Mucosa of rectum (tissue), 2 donors: ENCODE data around the gene FHL3.

ENCODE experiments used
- H3K27ac ChIP-seq, 2 donors: one replicate each; pipeline ENCODE4 v1.7.0; 2013; ENCODE audit warnings: inconsistent platforms in 2 of 2, low read depth in 2 of 2, low read length in 2 of 2
- H3K27me3 ChIP-seq, 2 donors: one replicate each; pipeline ENCODE4 v1.7.0; 2013; ENCODE audit warnings: low read length in 2 of 2; ENCODE audit not compliant: control insufficient read depth in 2 of 2, insufficient read depth in 2 of 2
- H3K36me3 ChIP-seq, 2 donors: one replicate each; pipeline ENCODE4 v1.7.0; 2013; ENCODE audit warnings: low read length in 2 of 2; ENCODE audit not compliant: control insufficient read depth in 2 of 2, insufficient read depth in 2 of 2
- H3K4me1 ChIP-seq, 2 donors: one replicate each; pipeline ENCODE4 v1.7.0; 2013; ENCODE audit warnings: low read length in 2 of 2, mild to moderate bottlenecking in 1 of 2; ENCODE audit not compliant: control insufficient read depth in 2 of 2, insufficient read depth in 2 of 2
- H3K4me3 ChIP-seq, 2 donors: one replicate each; pipeline ENCODE4 v1.7.0; 2013; ENCODE audit warnings: low read length in 2 of 2
- H3K9ac ChIP-seq, 2 donors: one replicate each; pipeline ENCODE4 v1.7.0; 2013; ENCODE audit warnings: low read length in 2 of 2, low read depth in 1 of 2, mild to moderate bottlenecking in 1 of 2
- H3K9me3 ChIP-seq, 2 donors: one replicate each; pipeline ENCODE4 v1.7.0; 2013; ENCODE audit warnings: low read length in 2 of 2; ENCODE audit not compliant: control insufficient read depth in 2 of 2
- donor health status: healthy.
- donor health status: Normal muscosa, but diverticular disease.

The FHL3 gene

GRCh38 chr1:37952738-37953137 is 52.6 kb downstream of the FHL3 start:
- Histone ChIP-seq H3K4me3 (no peak overlapping the region), H3K9ac (no peak overlapping the region), H3K27ac (no peak overlapping the region), H3K36me3 (peaks cover 4 to 8% of the 10 kb centered on the region in 2 donors), H3K9me3 (no peaks in the 10 kb centered on the region), H3K4me1 (no peaks in the 10 kb centered on the region), H3K27me3 (no peaks in the 10 kb centered on the region)

DNA sequence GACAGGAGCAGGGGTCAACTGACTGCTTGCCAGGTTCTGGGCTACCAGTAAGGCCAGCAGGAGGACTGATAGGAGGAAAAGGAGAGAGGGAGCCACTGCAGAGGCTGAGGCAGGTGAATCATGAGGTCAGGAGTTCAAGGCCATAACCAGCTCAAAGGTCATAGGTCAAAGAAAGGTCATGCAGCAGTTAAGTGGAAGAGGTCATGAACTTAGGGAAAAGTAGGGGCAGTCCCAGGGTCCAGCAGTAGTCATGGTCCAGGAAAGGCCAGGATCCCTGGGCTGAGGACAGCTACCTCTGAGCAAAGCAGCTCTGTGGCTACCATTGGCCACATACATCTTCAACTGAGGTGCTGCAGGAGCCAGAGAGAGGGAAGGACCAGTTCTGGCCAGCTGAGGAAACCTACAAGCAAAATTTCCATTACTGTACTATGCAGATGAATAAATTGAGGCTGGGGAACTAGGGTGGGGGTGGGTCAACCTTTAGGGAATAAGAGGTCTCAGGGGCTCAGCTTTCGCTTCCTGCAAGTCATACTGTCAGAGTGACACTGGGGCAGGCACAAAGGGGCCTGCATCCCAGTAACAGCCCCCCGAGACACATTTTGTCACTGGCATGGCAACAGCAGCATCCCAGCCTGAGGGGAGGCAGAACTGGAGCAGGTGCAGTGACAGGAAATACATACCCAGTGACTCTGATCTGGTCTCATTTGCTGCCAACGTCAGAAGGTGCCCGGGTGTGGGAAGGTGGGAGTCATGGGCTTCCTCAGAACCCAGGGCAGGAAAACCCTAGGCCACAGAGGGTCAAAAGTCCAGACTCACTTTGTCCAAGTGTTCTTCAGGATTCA is 53.3 kb downstream of the FHL3 start:
- Histone ChIP-seq H3K9me3 (no peaks in the 10 kb centered on the region), H3K36me3 (peaks cover 0 to 1% of the 10 kb centered on the region in 2 donors), H3K4me1 (peaks cover 5 to 6% of the 10 kb centered on the region in 2 donors), H3K4me3 (no peak overlapping the region), H3K27ac (no peak overlapping the region), H3K9ac (no peak overlapping the region), H3K27me3 (no peaks in the 10 kb centered on the region)

DNA sequence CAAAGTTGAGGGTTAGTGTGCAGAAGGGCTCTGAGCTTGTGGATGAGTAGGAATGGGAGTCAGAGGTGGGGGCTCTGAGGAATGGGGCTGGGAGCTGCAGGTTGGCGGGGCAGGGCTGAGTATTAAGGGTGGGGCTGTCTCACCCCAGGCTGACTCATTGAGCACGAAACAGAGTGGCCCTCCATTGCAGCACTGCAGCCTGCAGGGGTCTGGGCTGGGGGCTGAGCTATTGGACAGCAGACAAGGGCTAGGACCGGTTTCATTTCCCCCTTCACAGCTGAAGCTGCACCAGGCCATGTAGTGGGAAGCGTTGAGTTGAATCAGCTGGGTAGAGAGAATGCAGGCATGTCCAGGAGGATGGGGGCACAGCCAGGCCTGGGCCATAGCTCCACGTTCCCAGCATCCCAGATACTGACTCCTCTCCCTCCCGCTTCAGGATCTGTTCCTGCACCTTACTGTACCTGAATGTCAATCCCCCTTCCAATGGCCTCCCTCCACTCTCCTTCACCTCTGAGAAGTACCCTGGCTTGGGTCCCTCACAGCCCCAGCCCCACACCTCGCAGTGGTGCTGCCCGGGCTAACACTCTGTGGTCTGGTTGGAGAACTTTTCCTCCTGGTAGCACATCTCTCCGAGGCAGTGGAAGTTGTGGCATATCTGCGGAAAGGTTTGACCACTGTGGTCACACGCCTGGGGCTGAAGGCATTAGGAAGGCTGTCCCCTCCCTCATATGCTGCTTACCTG is 54.1 kb downstream of the FHL3 start:
- no peak overlapping the region for H3K4me3 ChIP-seq
- no peaks in the 10 kb centered on the region for H3K36me3 ChIP-seq
- H3K9ac ChIP-seq: no peak overlapping the region
- H3K27me3 ChIP-seq: no peaks in the 10 kb centered on the region
- peaks cover 5 to 13% of the 10 kb centered on the region in 2 donors for H3K4me1 ChIP-seq
- no peaks in the 10 kb centered on the region for H3K9me3 ChIP-seq
- H3K27ac ChIP-seq: no peak overlapping the region

DNA sequence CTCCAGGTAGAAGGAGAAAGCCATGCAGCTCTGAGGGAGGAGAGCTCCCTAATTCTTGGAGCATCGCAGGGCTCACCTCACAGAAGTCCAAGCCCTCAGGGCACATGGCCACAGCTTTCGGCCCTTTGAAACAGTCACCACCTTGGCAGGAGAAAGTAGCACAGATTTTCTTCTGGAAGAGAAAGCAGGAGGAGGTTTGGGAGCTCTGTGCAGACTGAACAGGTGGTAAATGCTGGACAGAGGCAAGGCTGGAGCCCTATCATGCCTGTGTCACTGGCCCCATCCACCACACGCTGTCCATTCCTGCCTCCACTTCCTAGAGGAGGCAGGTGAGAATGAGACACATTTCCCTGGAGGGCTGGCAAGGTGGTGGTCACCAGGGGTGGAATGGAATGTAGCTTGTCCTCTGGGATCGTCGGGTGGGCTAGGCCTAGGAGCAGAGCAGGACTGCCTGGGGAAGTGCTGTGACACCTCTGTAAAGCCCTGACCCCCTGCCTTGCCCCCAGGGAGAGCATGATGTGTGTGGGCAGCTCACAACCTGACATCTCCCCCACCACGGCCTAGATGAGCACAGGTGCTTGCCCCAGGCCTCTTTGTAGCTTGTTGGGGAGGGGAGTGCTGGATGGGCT is 55.7 kb downstream of the FHL3 start:
- H3K4me1 ChIP-seq: peaks cover 11 to 19% of the 10 kb centered on the region in 2 donors
- H3K9ac ChIP-seq: no peak overlapping the region
- H3K27ac ChIP-seq: no peak overlapping the region
- no peak overlapping the region for H3K4me3 ChIP-seq
- no peaks in the 10 kb centered on the region for H3K27me3 ChIP-seq
- peaks cover 0 to 3% of the 10 kb centered on the region in 2 donors for H3K36me3 ChIP-seq
- H3K9me3 ChIP-seq: no peaks in the 10 kb centered on the region

DNA sequence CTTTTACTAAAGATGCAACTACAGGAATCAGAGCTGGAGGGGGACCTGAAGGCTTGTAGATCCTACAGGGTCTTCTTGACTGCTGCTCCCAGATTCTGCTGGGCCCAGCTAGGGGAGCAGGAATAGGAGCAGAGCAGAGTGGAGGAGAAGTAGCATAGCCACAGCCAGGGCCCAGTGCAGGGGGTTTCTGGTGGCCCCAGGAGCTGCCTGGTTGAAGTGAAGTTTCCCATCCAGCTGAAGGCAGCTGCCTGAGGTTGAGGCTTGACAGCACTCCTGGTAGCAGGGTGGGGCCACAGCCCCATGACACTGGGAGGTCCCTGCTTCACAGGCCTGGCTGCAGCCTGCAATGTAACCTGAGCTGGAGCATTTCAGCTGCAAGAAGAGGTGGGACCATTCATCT is 56.5 kb downstream of the FHL3 start:
- Histone ChIP-seq H3K36me3 (peaks cover 0 to 4% of the 10 kb centered on the region in 2 donors), H3K9me3 (no peaks in the 10 kb centered on the region), H3K27ac (peak overlapping the region in 1 of 2 donors; percentile 23), H3K9ac (no peak overlapping the region), H3K4me3 (no peak overlapping the region), H3K4me1 (peaks cover 11 to 19% of the 10 kb centered on the region in 2 donors), H3K27me3 (no peaks in the 10 kb centered on the region)

- H3K27ac ChIP-seq: peak overlapping the region in 1 of 2 donors; percentile 23
- H3K4me3 ChIP-seq: no peak overlapping the region
- peaks cover 0 to 7% of the 10 kb centered on the region in 2 donors for H3K36me3 ChIP-seq
- peaks cover 11 to 19% of the 10 kb centered on the region in 2 donors for H3K4me1 ChIP-seq
- no peaks in the 10 kb centered on the region for H3K9me3 ChIP-seq
- H3K9ac ChIP-seq: peak overlapping the region in 1 of 2 donors; percentile 0
- H3K27me3 ChIP-seq: no peaks in the 10 kb centered on the region
Observed at GRCh38 chr1:37948166-37948565, 57.1 kb downstream of the FHL3 start.

- Histone ChIP-seq H3K27ac (peak overlapping the region; percentile 77 to 80), H3K36me3 (peaks cover 0 to 7% of the 10 kb centered on the region in 2 donors)
Observed at GRCh38 chr1:37947364-37947763, 58.0 kb downstream of the FHL3 start.

More at GRCh38 chr1:37947364-37947763, 58.0 kb downstream of the FHL3 start:
- Histone ChIP-seq H3K4me1 (peaks cover 11 to 19% of the 10 kb centered on the region in 2 donors), H3K9ac (peak overlapping the region; percentile 32 to 82), H3K27me3 (no peaks in the 10 kb centered on the region), H3K9me3 (no peaks in the 10 kb centered on the region), H3K4me3 (peak overlapping the region; percentile 93 to 95)
